ENCODE data around the gene MINAR1. TPM values are rescaled to one million over a fixed set of nuclear protein-coding genes. Genes with fewer than 3 reads are reported as not detected.

MINAR1 gene
- total and polyA plus RNA-seq, 8 donors, result 1.1 to 3.9 (median 2.2) TPM

- no peak overlapping the region for H3K27ac ChIP-seq
- no peak for TF ChIP-seq CTCF (IDR thresholded peaks at IDR 0.05)
- no peaks in the 10 kb centered on the region for H3K36me3 ChIP-seq
- intact Hi-C loops (cut with DNase I), result no loop called here
- no peaks in the 10 kb centered on the region for H3K4me1 ChIP-seq
- no peaks in the 10 kb centered on the region for H3K9me3 ChIP-seq
- FAIRE-seq (no peak), ATAC-seq (no peak), DNase-seq (no peak)
- 62 to 63% methylated on average over 2 of the region's 2 CpGs for WGBS, 2 donors
- no peaks in the 10 kb centered on the region for H3K27me3 ChIP-seq
- no peak overlapping the region for H3K4me3 ChIP-seq
These were observed 47.5 kb downstream of the MINAR1 start for GRCh38 chr15:79479616-79480015.

GRCh38 chr15:79481793-79482192 lies 49.7 kb downstream of the MINAR1 start:
- no peak overlapping the region for H3K27ac ChIP-seq
- H3K4me1 ChIP-seq, result no peaks in the 10 kb centered on the region
- no peaks in the 10 kb centered on the region for H3K36me3 ChIP-seq
- no peak overlapping the region for H3K4me3 ChIP-seq
- 71 to 85% methylated on average over 7 of the region's 7 CpGs for WGBS, 2 donors
- FAIRE-seq (no peak), DNase-seq (no peak), ATAC-seq (no peak)
- H3K27me3 ChIP-seq, result no peaks in the 10 kb centered on the region
- H3K9me3 ChIP-seq, result no peaks in the 10 kb centered on the region
- intact Hi-C loops (cut with DNase I), result no loop called here
- no peak for TF ChIP-seq CTCF (IDR thresholded peaks at IDR 0.05)

Other genes with a start within 250 kb of the MINAR1 start
- under 1 TPM in 5 of 6 donors, not detected in 1; 0.05 to 0.34 (median 0.12) TPM for gene ANKRD34C, start 149.6 kb upstream of the MINAR1 start, total RNA-seq
- under 1 TPM; 0.11 to 0.47 TPM for gene ANKRD34C, start 149.6 kb upstream of the MINAR1 start, polyA plus RNA-seq
- 10 to 100 TPM; 52.7 to 99.0 (median 77.4) TPM for gene TMED3, start 121.2 kb upstream of the MINAR1 start, total RNA-seq
- 10 to 100 TPM; 82.9 to 85.2 TPM for gene TMED3, start 121.2 kb upstream of the MINAR1 start, polyA plus RNA-seq